GM21423 (cell line): Measurements from ENCODE around the gene RGS11.
"Not testable (repeated sequence)": the region's sequence is repeated elsewhere in the genome, so short reads cannot be mapped to it uniquely, and the experiment has no call there.

Experiments used
- ATAC-seq: cut with Tn5 transposase; IDR thresholded peaks from one replicate; pipeline ENCODE4 v1.9.1; 2021; ENCODE audit warnings: mild to moderate bottlenecking, moderate library complexity; ENCODE audit not compliant: unreplicated experiment

The RGS11 gene

GRCh38 chr16:234468-235305 lies 41.1 kb downstream of the RGS11 start, which contains the start of gene FAM234A:
FAM234A (plus strand) TSS chr16:234821; CDS start chr16:254414, 19,593 bp downstream.
- peak; percentile 82 for ATAC-seq

GRCh38 chr16:230949-231348 lies 44.8 kb downstream of the RGS11 start:
- ATAC-seq = no peak

- ATAC-seq = not testable (repeated sequence)
Observed at GRCh38 chr16:230351-230750, 45.4 kb downstream of the RGS11 start.

GRCh38 chr16:229731-230281 lies 45.9 kb downstream of the RGS11 start:
- ATAC-seq = no peak

GRCh38 chr16:228852-229730 lies 46.7 kb downstream of the RGS11 start, which contains the start of gene LUC7L:
LUC7L (minus strand) TSS chr16:229449; CDS start chr16:229339, 110 bp downstream.
- peak; percentile 88 for ATAC-seq

- peak; percentile 4 for ATAC-seq
Observed at GRCh38 chr16:228151-228851, 47.4 kb downstream of the RGS11 start.

- ATAC-seq = no peak
Observed at GRCh38 chr16:220021-220420, 55.7 kb downstream of the RGS11 start.
